ENCODE results near the gene ASB2. TPM values are rescaled to one million over a fixed set of nuclear protein-coding genes. Genes with fewer than 3 reads are reported as not detected.

The ASB2 gene
- total RNA-seq, 2 donors from 2014 or later = 1.3 to 13.4 TPM

DNA sequence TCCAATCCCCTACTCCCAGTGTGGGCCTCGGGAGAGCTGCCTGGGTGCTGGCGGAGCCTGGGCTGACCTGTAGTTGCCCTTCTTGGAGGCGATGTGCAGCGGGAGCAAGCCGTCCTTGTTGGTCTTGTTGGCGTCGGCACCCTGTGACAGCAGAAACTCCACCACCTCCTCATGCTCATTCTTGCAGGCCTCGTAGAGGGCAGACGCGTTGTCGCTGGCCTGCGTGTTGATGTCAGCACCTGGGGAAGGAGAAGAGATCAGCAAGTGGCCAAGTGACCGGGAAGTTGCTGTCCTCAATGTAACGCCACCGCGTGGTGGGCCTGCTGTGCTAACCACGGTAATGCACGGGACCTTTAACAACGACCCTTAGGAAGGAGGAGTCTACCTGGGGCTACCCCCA is 29.1 kb downstream of the ASB2 start:
- H3K4me3 ChIP-seq = no peak overlapping the region
- TF ChIP-seq, protein P1, sequence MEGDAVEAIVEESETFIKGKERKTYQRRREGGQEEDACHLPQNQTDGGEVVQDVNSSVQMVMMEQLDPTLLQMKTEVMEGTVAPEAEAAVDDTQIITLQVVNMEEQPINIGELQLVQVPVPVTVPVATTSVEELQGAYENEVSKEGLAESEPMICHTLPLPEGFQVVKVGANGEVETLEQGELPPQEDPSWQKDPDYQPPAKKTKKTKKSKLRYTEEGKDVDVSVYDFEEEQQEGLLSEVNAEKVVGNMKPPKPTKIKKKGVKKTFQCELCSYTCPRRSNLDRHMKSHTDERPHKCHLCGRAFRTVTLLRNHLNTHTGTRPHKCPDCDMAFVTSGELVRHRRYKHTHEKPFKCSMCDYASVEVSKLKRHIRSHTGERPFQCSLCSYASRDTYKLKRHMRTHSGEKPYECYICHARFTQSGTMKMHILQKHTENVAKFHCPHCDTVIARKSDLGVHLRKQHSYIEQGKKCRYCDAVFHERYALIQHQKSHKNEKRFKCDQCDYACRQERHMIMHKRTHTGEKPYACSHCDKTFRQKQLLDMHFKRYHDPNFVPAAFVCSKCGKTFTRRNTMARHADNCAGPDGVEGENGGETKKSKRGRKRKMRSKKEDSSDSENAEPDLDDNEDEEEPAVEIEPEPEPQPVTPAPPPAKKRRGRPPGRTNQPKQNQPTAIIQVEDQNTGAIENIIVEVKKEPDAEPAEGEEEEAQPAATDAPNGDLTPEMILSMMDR (IDR thresholded peaks at IDR 0.05) = no peak
- no peaks in the 10 kb centered on the region for H3K27me3 ChIP-seq
- intact Hi-C loops (cut with DNase I) = loop anchor here (10.0 kb wide), 1 partner anchor 178 kb away; the partner anchor contains the start of gene IFI27L2
- no peaks in the 10 kb centered on the region for H3K4me1 ChIP-seq
- no peak overlapping the region for H3K27ac ChIP-seq
- H3K36me3 ChIP-seq = no peaks in the 10 kb centered on the region
- no peak for DNase-seq
- H3K9ac ChIP-seq (ENCODE audit: low read depth in 2 of 2, low read length in 2 of 2) = no peak overlapping the region
- no peaks in the 10 kb centered on the region for H3K9me3 ChIP-seq

DNA sequence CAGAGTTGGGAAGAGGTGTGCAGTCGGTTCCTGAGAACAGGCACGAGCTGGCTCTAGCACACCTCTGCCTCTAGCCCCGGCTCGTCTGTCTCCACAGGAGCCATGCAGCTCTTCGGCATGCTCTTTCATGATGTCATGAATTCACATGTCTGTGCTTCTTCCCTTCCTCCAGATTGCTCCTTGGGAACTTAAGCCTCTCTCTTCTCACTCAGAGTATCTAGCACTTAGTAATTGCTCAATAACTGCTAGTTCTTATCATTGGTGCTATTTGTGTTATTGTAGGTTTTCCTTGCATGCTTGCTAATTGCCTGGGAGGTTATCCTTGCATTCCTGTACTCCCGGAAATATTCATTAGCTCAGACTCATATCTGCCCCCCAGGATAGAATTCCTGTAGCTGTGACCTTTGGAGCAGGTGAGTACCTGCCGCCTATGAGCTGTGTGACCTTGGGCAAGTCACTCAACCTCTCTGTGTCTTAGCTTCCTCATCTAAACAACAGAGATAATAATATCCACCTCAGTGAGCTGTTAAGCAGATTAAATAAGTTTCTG is 29.8 kb downstream of the ASB2 start:
- Histone ChIP-seq H3K4me1 (no peaks in the 10 kb centered on the region), H3K9me3 (no peaks in the 10 kb centered on the region), H3K9ac (ENCODE audit: low read depth in 2 of 2, low read length in 2 of 2) (no peak overlapping the region), H3K4me3 (no peak overlapping the region), H3K36me3 (no peaks in the 10 kb centered on the region), H3K27ac (no peak overlapping the region), H3K27me3 (no peaks in the 10 kb centered on the region)
- intact Hi-C loops (cut with DNase I) = loop anchor here (10.0 kb wide), 1 partner anchor 178 kb away; the partner anchor contains the start of gene IFI27L2
- DNase-seq = no peak
- TF ChIP-seq, protein P1 (IDR thresholded peaks at IDR 0.05) = no peak

DNA sequence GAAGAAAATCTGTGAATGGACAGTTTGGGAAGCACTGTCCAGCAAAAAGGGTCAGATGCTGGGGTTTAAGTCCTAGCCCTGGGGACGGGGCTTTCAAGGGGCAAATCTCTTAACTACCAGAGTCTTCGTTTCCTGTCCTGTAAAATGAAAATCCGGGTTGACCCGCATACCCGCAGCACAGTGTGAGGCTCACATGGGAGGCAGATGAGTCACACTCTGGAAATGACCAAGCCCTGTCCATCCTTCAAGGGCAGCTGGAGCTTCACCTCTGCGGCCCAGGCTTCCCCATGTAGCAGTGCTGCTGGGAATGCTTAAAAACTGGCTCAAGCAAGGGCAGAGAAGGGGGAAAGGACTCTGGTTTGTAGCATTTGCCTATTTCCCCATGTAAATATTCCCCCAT is 30.3 kb downstream of the ASB2 start:
- H3K36me3 ChIP-seq = no peaks in the 10 kb centered on the region
- H3K4me1 ChIP-seq = no peaks in the 10 kb centered on the region
- no peaks in the 10 kb centered on the region for H3K27me3 ChIP-seq
- TF ChIP-seq, protein P1 (IDR thresholded peaks at IDR 0.05) = no peak
- intact Hi-C loops (cut with DNase I) = loop anchor here (10.0 kb wide), 1 partner anchor 179 kb away; the partner anchor contains the start of gene IFI27L2
- no peak overlapping the region for H3K4me3 ChIP-seq
- H3K9ac ChIP-seq (ENCODE audit: low read depth in 2 of 2, low read length in 2 of 2) = no peak overlapping the region
- no peak overlapping the region for H3K27ac ChIP-seq
- DNase-seq = no peak
- no peaks in the 10 kb centered on the region for H3K9me3 ChIP-seq

DNA sequence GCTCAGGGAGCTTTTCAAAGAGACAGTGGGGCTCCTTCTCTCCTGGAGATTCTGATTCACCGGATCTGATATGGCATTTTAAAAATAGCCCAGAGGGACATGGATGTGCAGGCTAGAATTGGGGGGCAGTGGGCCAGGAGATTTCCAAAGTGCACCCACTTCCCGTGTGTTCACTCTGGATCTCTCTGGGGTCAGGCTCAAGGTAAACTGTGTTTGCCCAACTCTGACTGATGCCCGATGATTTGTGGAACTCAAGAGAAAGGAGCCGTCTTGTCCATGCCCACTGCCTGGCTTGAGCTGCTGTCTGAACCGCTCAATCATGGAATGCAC is 31.3 kb downstream of the ASB2 start:
- intact Hi-C loops (cut with DNase I) = loop anchor here (10.0 kb wide), 1 partner anchor 180 kb away; the partner anchor contains the start of gene IFI27L2
- Histone ChIP-seq H3K9ac (ENCODE audit: low read depth in 2 of 2, low read length in 2 of 2) (no peak overlapping the region), H3K27ac (no peak overlapping the region), H3K4me3 (no peak overlapping the region), H3K9me3 (no peaks in the 10 kb centered on the region), H3K36me3 (no peaks in the 10 kb centered on the region), H3K4me1 (no peaks in the 10 kb centered on the region), H3K27me3 (no peaks in the 10 kb centered on the region)
- TF ChIP-seq, protein P1 (IDR thresholded peaks at IDR 0.05) = no peak
- no peak for DNase-seq

DNA sequence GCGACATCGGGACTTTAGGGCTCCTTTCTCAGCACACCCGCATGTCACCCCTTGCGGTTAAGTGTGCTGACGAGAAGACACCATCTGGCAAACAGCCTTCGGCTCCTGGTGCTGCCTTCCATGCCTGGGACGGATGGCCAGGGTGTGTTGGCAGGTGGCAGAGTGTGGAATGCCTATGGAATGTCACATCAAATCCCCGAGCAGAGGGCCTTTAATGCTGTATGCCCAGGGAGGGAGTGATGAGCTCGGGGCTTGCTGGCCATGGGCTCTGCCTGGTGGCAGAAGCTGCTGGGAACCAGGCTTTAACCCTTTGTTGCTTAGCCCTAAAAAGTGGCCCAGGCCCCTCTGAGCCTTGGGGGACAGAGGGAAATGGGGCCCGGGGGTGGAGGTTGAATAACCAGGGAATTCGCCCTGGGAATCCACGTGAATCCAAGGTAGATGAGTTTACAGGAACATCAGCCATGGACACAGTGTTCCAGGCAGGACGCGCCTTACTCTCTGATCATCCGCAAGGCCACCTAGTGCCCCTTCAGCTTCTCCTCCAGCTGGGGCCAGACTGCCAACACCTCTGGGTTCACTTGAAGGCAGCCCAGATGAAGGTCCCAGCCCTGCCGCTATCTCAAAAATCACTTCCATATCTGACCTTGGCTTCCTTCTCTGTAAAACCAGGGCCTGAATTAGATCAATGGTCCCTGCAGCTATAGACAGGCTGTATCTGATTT is 31.9 kb downstream of the ASB2 start:
- no peak for DNase-seq
- Histone ChIP-seq H3K36me3 (no peaks in the 10 kb centered on the region), H3K27ac (no peak overlapping the region), H3K9ac (ENCODE audit: low read depth in 2 of 2, low read length in 2 of 2) (no peak overlapping the region), H3K27me3 (no peaks in the 10 kb centered on the region), H3K4me1 (no peaks in the 10 kb centered on the region), H3K9me3 (no peaks in the 10 kb centered on the region), H3K4me3 (no peak overlapping the region)
- intact Hi-C loops (cut with DNase I) = loop anchor here (10.0 kb wide), 1 partner anchor 180 kb away; the partner anchor contains the start of gene IFI27L2
- TF ChIP-seq, protein P1 (IDR thresholded peaks at IDR 0.05) = no peak
